ENCODE results near the gene GLMP.

DNA sequence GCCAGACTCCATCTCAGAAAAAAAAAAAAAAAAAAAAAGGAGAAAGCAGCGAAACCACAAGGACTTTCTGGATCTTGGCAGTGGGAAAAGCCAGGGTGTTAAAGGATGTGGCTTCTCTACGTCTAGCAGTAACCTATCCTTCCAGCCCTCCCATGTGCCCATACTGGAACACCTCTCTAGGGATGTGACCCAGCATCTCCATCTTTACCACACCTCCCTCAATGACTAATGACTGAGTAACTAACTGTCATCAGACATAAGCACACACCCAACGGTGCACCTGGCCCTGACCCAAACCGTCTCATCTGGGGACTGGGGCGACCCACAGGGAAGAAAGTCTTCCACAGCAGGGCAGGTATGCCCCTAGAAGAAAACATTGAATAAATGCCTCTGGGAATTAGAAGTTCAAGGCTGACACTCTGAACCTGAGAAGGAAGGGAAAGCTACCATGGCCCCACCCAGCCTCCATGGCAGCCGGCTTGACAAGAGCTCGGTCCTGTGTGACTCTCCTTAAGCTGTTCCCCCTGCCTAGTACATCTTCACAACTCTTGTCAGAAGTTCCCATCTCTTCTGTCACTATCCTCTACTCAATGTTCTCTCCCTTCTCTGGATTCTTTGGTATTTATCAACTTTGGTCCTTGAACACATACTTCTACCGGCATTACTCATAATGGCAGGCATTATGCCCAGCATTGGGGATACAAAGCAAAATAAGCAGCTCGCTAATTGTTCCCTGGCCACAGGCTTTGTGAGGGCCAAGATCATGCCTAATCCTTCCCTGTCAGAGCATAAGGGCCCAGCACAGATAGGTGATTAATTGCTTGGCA is 32.8 kb downstream of the GLMP start:
- TF ChIP-seq CTCF (conservative IDR thresholded peaks at IDR 0.05): no peak
- no peak for TF ChIP-seq EZH2 (IDR thresholded peaks at IDR 0.05; ENCODE audit: low read depth)
